Loucy (cell line): Measurements from ENCODE around the gene SMPDL3A.

ENCODE experiments used
- EZH2phosphoT487 ChIP-seq: fragments of 200-600 bp; IDR thresholded peaks from 2 replicates; pipeline ENCODE4 v1.6.1; 2018; ENCODE audit warnings: antibody characterized with exemption, mild to moderate bottlenecking, moderate library complexity, borderline replicate concordance
- TF ChIP-seq, protein P1 (sequence below): fragments of 200-600 bp; sonication (generic); conservative IDR thresholded peaks from 2 replicates; pipeline ENCODE4 v1.5.1; 2014; ENCODE audit warnings: mild to moderate bottlenecking, antibody characterized with exemption, low read length

DNA sequence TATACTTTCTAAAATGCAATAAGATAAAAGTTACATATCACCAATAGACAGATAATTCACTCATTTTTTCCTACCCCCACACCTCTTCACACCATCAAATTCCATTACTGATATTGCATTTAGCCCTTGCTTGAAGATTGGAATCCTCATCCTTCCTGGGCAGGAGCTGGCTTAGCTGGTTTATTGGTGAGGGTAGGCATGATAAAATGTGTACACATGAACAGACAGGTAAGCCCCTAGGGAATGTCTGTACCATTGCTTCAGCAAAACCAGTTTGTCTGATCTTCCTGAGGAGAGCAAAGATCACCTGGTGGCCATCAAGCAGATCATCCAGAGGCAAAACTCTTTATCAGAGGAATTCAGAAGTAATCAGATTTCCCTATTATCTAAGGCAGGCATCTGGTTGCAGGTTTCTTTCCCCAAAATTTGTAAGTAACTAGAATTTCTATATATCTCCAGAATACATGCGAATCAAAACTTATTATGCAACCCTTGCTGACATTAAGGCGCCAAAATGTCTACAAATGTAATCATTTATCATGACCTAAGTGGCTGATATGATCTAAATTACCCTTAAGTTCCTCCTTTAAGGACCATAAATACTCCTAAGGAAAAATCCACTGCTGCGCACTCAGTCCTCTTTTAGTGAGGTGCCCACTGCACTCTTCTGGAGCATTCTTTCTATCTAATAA lies 16.2 kb upstream of the SMPDL3A start:
- TF ChIP-seq, protein P1, sequence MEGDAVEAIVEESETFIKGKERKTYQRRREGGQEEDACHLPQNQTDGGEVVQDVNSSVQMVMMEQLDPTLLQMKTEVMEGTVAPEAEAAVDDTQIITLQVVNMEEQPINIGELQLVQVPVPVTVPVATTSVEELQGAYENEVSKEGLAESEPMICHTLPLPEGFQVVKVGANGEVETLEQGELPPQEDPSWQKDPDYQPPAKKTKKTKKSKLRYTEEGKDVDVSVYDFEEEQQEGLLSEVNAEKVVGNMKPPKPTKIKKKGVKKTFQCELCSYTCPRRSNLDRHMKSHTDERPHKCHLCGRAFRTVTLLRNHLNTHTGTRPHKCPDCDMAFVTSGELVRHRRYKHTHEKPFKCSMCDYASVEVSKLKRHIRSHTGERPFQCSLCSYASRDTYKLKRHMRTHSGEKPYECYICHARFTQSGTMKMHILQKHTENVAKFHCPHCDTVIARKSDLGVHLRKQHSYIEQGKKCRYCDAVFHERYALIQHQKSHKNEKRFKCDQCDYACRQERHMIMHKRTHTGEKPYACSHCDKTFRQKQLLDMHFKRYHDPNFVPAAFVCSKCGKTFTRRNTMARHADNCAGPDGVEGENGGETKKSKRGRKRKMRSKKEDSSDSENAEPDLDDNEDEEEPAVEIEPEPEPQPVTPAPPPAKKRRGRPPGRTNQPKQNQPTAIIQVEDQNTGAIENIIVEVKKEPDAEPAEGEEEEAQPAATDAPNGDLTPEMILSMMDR: no peak
- no peak for TF ChIP-seq EZH2phosphoT487
